Gastrocnemius medialis (tissue), 4 donors: ENCODE results near the gene COP1.

Source experiments
- CTCF ChIP-seq, 5 experiments: fragments of 450-650 bp in 3 of 5; fragments of 200-600 bp in 2 of 5; sonication (generic) in 2 of 5; IDR thresholded peaks in 4 of 5; conservative IDR thresholded peaks in 1 of 5; 1 replicate in 4 of 5; 2 replicates in 1 of 5; pipeline ENCODE4 v1.5.1; 2016 to 2019; ENCODE audit warnings: antibody characterized with exemption in 5 of 5, mild to moderate bottlenecking in 3 of 5, moderate library complexity in 3 of 5
- POLR2A ChIP-seq, 2 donors: fragments of 450-650 bp; IDR thresholded peaks; one replicate each; pipeline ENCODE4 v1.6.1; 2017; ENCODE audit warnings: antibody characterized with exemption in 2 of 2, mild to moderate bottlenecking in 2 of 2, moderate library complexity in 2 of 2

- TF ChIP-seq CTCF (IDR thresholded peaks at IDR 0.05 in 4 of 5, conservative IDR thresholded peaks at IDR 0.05 in 1 of 5) (no peak), POLR2A (IDR thresholded peaks at IDR 0.05) (no peak)
Measured at GRCh38 chr1:176141449-176141848, 65.6 kb downstream of the COP1 start.
